GDM1 (cell line): ENCODE measurements around the gene GJD3.
"Not testable (repeated sequence)": the region's sequence is repeated elsewhere in the genome, so short reads cannot be mapped to it uniquely, and the experiment has no call there.

ENCODE experiments used
- DNase-seq: peaks from one replicate; lab custom pipeline; 2025; lab: John Stamatoyannopoulos, UW

The GJD3 gene, protein sequence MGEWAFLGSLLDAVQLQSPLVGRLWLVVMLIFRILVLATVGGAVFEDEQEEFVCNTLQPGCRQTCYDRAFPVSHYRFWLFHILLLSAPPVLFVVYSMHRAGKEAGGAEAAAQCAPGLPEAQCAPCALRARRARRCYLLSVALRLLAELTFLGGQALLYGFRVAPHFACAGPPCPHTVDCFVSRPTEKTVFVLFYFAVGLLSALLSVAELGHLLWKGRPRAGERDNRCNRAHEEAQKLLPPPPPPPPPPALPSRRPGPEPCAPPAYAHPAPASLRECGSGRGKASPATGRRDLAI

DNA sequence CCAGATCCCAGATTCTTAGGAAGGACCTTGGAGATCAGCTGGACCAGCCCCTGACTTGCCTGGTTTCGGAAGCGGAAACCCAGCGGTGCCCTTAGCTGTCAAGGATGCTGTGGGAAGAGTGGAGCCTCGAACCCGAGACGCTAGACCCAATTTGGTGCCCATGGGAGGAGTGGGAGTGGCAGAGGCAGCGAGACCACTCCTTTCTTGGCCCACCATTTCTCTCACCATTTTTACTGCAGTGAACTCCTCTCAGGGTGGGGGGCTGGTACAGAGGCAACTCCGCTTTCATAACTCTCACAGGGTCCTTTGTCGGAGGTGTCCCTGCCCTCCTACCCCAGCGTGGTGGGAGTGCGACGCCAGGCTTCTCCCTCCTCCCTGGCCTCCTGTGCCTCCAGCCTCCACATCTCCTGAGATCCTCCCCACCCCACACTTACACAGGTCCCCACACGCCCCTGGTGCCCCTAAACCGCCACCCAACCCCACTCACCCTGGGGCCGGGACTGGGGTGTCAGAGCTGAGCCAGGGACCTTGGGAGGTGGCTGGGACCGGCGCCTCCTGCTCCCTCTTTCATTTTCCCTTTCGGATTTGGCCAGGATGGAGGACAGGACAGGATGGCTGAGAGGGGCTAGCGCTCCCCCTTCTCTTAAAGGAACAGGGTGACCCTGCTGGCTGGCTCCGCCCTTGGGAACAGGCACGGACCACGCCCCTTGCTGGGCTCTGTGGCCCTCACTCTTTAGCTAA is at the start of gene GJD3:
GJD3 (minus strand) TSS at position 617 of the 741 bp plus-strand sequence. CDS start 922 bp downstream, outside the sequence.
- DNase-seq: no peak

DNA sequence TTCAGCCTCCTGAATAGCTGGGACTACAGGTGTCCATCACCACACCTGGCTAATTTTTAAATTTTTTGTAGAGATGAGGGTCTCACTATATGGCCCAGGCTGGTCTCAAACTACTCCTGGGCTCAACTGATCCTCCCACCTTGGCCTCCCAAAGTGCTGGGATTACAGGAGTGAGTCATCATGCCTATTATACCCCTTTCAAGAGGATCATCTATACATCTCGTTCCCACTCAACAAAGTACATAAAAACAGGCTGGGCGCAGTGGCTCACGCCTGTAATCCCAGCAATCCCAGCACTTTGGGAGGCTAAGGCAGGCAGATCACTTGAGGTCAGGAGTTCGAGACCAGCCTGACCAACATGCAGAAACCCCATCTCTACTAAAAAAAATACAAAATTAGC is 49.8 kb upstream of the GJD3 start:
- not testable (repeated sequence) for DNase-seq

DNA sequence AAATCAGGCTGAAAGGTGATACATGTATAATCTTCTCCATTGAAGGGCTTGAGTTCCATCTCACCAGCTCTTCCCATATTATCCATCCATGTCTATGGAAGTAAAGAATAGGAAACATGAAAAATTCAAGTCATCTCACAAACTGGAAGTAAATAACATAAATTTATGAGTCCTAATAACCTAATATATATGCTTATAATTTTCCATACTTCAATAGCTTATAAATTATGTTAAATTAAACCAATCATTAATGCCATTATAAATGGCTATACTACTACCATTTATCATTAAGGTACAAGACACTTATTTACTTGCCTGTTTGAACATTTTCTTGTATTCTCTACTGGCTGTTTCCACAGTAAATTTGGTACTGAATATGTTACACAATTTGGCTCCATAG is 48.3 kb upstream of the GJD3 start:
- no peak for DNase-seq

DNA sequence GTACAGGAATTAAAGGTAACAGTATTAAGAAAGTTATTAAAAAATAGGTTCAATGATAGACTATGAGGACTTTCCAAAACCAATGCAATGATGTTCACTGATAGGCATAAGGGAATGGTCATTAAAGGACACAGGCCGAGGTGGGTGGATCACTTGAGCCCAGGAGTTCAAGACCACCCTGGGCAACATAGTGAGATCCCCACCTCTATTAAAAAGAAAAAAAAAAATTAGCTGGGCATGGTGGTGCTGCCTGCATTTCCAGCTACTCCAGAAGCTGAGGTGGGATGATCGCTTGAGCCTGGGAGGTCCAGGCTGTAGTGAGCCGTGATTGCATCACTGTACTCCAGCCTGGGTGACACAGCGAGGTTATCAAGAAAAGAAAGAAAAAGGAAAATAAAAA is 47.3 kb upstream of the GJD3 start:
- DNase-seq: no peak

DNA sequence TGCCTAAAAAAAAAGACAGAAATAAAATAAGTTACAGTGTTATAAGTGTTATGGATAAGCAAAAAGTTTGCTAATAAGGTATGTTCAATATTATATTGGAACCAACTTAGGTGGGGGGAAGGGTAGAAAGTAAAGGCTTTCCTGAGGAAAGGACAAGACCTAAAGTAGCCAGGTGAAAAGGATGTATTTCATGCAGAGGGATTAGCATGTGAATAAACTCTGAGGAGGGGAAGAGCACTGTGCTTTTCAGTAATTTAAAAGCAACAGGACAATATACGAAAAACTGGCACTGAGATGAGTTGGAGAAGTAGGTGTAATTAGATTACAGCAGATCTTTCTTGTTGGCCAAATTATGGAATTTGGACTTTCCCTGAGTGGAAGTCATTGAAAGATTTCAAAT is 45.5 kb upstream of the GJD3 start:
- no peak for DNase-seq

DNA sequence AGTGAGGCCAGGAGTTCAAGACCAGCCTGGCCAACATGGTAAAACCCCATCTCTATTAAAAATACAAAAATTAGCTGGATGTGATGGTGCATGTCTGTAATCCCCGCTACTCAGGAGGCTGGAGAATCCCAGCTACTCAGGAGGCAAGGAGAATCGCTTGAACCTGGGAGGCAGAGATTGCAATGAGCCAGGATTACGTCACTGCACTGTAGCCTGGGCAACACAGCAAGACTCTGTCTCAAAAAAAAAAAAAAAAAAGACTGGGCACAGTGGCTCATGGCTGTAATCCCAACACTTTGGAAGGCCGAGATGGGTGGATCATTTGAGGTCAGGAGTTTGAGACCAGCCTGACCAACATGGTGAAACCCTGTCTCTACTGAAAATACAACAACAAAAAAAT is 45.0 kb upstream of the GJD3 start:
- not testable (repeated sequence) for DNase-seq

DNA sequence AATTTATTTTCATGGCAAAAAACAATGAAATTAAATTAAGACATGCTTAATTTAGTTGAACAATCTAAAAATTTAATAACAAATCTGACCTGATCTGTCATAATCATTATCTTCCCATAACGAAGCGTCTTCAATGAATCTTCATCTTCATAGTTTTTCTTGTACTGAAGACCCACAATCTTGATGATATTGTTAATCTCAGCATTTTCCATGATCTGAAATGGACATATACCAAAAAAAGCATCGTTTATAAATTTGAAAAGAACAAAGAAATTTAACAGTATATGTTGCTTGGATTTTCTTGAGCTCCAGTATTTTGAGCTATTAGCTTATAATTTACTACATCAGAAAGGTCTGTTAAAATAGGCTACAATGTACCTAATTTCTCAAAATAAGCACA is 42.9 kb upstream of the GJD3 start:
- DNase-seq: no peak

GRCh38 chr17:40404003-40404402 is 39.5 kb upstream of the GJD3 start:
- no peak for DNase-seq

DNA sequence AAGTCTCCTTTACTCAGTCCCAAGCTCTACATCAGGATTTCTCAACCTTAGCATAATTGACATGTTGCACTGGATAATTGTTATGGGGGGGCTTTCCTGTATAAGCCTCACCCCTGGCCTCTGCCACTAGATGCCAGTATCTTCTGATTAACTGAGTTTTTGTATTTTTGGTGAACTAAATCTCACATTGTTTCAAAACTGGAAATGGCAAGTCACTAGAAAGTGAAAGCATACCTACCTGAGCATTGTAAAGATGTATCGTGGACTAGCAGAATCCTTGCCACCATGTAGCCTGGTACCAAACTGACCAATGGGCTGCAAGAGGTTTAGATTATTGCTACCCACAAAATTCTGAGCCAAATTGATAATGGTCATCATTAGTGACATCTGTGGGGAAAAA is 38.1 kb upstream of the GJD3 start:
- DNase-seq: no peak

GRCh38 chr17:40399185-40399584 is 34.6 kb upstream of the GJD3 start:
- peak; percentile 30 for DNase-seq

- DNase-seq: not testable (repeated sequence)
These were observed 22.0 kb upstream of the GJD3 start for GRCh38 chr17:40386555-40386954.

DNA sequence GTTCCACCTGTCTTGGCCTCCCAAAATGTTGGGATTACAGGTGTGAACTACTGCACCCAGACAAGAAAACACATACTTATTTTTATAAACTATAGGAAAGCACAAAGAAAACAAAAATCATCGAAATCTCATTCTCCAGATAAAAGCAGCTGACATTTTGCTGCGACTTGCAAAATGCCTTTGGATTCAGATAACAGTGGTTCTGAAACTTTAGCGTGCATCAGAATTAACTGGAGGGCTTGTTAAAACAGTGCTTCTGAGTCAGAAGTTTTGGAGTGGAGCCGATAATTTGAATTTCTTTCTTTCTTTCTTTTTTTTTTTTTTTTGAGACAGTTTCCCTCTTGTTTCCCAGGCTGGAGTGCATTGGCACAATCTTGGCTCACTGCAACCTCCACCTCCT is 17.7 kb upstream of the GJD3 start:
- DNase-seq: no peak

DNA sequence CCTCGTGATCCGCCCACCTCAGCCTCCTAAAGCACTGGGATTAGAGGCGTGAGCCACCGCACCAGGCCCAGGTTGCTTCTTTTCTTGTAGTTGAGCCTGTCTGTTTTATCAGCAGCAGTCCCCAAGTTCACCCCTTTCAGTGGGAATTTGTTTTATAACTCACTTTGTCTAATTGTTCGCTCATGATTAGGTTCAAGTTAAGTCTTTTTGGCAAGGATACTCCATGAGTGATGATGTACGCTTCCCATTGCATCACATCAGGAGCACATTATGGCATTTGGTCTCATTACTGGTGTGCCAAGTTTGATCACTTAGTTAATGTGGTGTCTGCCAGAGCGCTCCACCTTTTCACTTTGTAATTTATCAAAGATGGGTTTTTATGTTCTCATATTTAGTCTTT is 14.4 kb upstream of the GJD3 start:
- DNase-seq: no peak

DNA sequence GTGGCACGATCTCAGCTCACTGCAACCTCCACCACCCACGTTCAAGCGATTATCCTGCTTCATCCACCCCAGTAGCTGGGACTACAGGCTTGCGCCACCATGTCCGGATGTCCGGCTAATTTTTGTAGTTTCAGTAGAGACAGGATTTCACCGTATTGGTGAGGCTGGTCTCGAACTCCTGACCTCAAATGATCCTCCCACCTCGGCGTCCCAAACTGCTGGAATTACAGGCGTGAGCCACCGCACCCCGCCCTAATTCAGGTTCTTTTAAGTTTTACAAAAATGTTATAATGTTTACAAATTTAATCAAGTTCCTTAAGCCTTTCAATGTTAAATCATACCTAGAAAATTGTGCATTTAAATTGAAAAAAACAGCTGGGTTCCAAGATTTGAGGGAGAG is 13.3 kb upstream of the GJD3 start:
- DNase-seq: no peak

DNA sequence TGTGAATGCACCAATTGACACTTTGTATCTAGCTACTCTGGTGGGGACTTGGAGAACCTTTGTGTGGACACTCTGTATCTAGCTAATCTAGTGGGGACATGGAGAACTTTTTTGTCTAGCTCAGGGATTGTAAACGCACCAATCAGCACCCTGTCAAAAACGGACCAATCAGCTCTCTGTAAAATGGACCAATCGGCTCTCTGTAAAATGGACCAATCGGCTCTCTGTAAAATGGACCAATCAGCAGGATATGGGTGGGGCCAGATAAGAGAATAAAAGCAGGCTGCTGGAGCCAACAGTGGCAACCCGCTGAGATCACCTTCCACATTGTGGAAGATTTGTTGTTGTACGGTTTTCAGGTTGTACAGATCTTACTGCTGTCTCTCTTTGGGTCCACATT is 12.0 kb upstream of the GJD3 start:
- DNase-seq: not testable (repeated sequence)

DNA sequence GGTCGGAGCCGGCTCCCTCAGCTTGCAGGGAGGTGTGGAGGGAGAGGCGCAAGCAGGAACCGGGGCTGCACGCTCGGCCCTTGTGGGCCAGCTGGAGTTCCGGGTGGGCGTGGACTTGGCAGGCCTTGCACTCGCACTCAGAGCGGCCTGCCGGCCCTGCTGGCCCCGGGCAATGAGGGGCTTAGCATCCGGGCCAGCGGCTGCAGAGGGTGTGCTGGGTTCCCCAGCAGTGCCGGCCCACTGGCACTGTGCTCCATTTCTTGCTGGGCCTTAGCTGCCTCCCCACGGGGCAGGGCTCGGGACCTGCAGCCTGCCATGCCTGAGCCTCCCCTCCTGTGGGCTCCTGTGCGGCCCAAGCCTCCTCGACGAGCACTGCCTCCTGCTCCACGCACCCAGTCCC is 11.2 kb upstream of the GJD3 start:
- DNase-seq: not testable (repeated sequence)

DNA sequence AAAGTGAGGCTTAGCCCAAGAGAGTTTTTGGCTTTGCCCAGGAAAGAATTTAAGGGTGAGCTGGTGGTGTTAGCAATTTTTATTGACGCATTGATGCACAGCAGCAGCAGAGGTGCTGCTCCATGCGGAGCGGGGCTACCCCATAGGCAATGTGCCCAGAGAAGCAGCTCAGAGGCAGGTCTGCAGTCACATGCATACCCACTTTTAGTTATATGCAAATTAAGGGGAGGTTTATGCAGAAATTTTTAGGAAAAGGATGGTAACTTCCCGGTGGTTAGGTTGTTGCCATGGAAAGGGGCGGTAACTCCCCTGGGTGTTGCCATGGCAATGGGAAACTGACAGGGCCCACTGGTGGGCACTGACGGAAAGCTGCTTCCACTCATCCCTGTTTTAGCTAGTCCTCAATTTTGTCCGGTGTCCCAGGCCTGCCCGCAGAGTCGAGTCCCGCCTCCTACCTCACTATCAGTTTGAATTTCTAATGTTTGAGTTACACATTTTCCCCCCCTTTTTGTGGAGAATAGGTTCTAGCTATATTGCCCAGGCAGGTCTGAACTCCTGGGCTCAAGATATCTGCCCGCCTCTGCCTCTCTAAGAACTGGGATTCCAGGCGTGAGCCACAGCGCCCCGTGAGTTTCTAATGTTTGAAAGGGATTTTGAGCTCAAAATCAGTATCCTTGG is 10.4 kb upstream of the GJD3 start:
- no peak for DNase-seq

DNA sequence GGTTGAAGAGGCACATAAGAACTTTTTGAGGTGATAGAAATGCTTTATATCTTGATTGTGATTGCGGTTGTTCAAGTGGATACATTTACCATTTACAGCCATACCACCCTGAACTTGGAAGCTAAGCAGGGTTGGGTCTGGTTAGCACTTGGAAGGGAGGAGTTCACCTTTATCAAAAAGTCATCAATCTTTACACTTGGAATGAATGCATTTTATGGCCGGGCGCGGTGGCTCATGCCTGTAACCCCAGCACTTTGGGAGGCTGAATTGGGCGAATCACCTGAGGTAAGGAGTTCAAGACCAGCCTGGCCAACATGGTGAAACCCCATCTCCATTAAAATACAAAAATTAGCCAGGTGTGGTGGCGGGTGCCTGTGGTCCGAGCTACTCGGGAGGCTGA is 9.5 kb upstream of the GJD3 start:
- no peak for DNase-seq

GRCh38 chr17:40373324-40373723 is 8.8 kb upstream of the GJD3 start:
- no peak for DNase-seq

- DNase-seq: not testable (repeated sequence)
These were observed 8.1 kb upstream of the GJD3 start for GRCh38 chr17:40372644-40373043.

GRCh38 chr17:40372031-40372430 is 7.5 kb upstream of the GJD3 start:
- no peak for DNase-seq

DNA sequence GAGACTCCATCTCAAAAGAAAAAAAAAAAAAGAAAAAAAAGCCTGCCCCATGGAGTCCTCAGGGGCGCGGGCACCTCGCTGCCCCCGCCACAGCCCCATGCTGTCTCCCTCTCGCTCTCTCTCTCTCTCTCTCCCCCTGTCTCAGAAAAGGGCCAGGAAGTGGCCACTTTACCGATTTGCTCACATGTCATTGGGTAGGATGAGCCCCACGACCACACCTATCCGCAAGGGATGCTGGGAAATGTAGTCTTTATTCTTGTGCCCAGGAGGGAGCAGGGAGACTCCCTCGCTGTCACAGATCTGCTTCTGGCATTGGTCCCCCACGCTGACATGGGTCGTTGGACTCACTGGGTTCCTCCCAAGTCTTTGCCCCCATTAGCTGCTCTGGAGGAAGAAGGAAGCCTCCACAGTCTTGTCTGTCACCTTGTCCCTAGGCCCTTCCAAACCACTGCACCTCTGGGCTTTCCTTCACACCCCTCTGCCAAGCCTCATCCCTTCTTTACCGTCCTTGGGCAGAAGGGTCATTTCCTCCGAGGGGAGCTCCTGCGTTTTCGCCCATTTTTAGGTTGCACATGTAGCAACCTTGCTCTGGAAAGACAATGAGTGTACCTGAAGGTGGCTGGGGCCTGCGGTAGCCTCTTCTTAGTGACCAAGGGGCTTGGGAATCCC is 6.9 kb upstream of the GJD3 start:
- DNase-seq: no peak

- DNase-seq: no peak
These were observed 5.4 kb upstream of the GJD3 start for GRCh38 chr17:40369923-40370322.
